GM18858 (cell line): ENCODE measurements around the gene SYMPK.

ENCODE experiments used
- ATAC-seq: cut with Tn5 transposase; IDR thresholded peaks from one replicate; pipeline ENCODE4 v1.9.1; 2021; ENCODE audit not compliant: unreplicated experiment

Gene SYMPK

DNA sequence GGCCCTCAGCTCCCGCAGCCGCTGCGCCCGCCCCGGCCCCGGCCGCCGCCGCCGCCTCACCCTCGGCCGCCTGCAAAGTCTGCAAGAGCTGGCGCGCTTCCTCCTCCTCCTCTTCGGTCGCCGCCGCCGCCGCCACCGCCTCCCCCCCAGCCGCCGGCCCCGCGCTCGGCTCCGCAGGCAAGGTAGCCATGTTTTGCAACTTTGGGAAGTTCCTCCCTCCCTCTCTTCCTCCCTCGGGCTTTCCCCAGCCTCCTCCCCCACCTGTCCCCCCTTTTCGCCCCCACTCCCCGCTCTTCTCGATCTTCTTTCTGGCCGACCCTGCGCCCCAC is 94.3 kb downstream of the SYMPK start:
- ATAC-seq: no peak

DNA sequence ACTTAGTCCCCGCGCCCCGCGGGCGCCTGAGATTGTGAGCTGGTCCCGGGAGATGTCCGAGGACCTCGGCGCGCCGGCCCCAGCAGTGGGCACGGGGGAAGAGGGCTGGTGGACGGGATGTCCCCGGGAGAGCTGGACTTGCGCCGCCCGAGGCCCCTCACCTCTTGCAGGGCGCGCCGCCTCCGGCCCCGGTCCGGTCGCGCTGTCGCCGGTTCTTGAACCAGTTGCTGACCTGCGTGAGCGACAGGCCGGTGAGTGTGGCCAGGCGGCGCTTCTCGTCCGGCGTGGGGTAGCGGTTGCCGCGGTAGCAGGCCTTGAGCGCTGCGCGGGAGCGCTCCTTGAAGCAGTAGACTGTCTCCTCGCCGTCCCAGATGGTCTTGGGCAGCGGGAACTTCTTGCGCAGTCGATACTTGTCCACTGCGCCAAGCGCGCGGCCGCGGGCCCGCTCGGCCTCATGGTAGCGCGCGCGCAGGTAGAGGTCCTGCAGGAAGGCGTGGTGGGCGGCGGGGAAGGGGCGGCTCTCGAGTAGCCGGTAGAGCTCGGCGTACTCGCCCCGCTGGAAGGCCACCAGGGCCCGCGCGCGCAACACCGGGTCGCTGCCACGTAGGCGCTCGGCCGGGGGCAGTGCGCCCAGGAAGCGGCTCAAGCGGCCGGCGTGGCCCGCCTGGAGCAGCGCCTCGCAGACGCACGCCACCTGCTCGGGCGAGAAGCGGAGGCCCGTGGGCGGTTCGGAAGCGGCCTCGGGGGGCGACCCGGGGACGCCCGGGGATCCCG is 94.9 kb downstream of the SYMPK start:
- ATAC-seq: no peak

DNA sequence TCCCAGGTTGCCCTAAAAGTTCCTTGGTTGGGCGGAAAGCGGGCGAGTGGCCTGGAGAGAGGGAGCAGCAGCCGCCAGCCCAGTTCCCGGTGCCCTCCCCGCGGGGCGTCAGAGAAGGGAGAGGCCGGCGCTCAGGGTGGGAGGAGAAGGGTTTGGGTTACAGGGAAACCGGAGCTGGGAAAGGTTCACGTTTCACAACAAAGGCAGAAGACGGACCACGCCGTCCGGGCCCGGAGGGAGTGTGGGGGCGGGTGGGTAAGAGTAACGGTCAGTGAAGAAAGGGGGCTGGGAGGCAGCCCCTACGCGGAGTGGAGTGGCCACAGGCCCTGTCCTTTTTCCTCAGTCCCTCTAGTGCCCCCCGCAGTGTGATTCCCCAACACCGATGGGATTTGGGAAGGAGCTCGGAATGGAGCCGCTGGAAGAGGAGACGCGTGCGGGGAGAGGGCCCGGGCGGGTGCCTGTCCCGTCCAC is 95.5 kb downstream of the SYMPK start:
- ATAC-seq: no peak

DNA sequence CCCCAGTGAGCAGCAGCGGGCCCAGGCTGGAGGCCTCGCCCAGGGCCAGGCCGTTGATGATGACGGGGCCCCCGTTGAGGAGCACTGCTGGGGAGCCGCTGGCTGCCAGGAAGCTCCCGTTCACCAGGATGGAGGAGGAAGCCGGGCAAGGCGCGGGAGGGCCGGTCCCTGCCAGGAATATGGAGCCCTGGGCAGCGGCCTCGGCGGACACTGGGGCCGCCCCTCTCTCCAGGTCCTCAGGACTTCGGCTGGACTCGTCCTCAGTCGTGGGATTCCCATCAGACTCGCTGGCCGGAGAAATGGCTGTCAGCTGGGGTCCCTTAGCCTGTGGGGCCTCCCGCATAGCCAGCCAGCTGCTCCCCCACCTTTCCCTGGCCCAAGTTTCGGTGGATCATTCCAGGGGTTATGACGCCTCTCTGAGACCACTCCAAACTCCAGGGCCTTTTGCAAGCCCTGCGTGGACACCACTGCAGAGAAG is 96.0 kb downstream of the SYMPK start:
- no peak for ATAC-seq

DNA sequence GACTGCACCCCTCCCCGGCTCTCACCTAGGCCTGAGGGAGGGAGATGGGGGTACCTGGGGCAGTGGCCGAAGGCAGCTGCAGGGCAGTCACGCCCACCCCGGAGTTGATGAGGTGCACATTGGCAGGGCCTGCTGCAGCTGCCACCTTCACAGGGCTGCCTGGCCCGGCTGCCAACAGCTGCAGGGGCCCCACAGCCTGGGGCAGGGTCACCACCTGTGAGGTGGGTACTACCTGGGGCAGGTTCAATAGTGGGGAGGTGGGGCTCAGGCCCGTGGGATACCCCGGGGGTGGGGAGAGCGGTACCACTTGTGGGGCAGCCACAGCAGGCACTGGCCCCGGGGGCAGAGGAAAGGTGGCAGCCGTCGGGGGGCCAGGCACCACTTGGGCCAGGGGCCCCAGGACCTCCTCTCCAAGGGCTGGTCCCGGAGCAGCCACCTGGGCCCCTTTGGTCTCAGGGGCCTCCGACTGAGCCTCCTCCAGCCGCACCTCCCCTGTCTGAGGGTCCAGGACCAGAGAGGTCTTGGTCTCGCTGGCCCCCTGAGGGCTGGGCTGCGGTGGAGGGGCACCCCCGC is 96.6 kb downstream of the SYMPK start:
- ATAC-seq: no peak

DNA sequence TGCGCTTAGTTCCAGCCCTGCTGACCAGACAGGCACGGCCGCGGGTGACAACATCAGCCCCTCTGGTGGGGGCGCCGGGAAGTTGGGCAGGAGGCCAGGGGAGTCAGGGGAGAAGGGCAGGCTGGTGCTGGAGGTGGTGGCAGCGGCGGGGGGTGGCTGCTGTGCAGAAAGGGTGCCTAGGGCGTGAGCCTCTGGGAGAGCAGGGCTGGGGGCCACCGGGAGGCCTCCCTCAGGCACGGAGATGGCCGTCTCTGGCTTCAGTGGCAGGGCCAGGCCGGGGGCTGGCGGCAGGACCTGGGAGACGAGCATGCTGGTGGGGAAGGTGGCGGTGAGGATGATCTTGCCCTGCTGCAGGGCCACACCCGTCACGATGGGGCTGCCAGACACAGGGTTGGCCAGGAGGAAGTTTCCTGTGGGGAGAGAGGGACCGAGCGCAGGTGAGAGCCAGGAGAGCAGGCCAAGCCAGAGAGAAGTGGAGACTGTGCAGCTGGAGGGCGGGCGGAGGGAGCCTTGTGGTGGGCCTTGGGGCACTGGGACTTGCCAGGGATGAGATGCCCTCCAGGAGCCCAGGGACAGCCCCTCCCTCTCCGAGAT is 97.1 kb downstream of the SYMPK start:
- ATAC-seq: no peak
